Caco-2 (cell line): ENCODE data around the gene FOLR2. TPM values are rescaled to one million over a fixed set of nuclear protein-coding genes. Genes with fewer than 3 reads are reported as not detected.

Source experiments
- BruUV-seq: library from RNA; stranded (reverse); fragments of 400-500 nt; replicated peaks from 2 replicates; lab custom pipeline; 2021; lab: Mats Ljungman, UMichigan
- CTCF ChIA-PET: fragments of 300-600 bp; sonication (Branson Sonifier 250); formaldehyde crosslinking; loops from one replicate; lab custom pipeline; 2022; ENCODE audit warnings: antibody characterized with exemption; lab: Charles Lee
- POLR2A ChIA-PET: fragments of 300-600 bp; sonication (Branson Sonifier 250); formaldehyde crosslinking; loops from one replicate; lab custom pipeline; 2022; ENCODE audit warnings: antibody characterized with exemption; lab: Charles Lee
- DNase-seq, 2 experiments: peaks; one replicate each; pipeline versions ENCODE4 v3.0.0 to v3.0.0-alpha.2; 2020 to 2022
- H3K27me3 ChIP-seq: replicated peaks from 2 replicates; pipeline ENCODE4 v1.6.0; 2011; ENCODE audit warnings: low read length; ENCODE audit not compliant: control insufficient read depth, insufficient read depth
- H3K36me3 ChIP-seq: 2 replicates; pipeline ENCODE4 v1.5.1; 2011; ENCODE audit warnings: low read length; ENCODE audit not compliant: control insufficient read depth, insufficient read depth
- H3K4me1 ChIP-seq: fragments of 250-450 bp; sonication (Bioruptor Pico); 2 replicates; pipeline ENCODE4 v1.5.1; 2020; ENCODE audit warnings: mild to moderate bottlenecking
- H3K4me3 ChIP-seq: 2 replicates; pipeline ENCODE4 v1.5.1; 2011; ENCODE audit warnings: low read depth, mild to moderate bottlenecking, control low read depth, low read length
- H3K9me3 ChIP-seq: fragments of 250-450 bp; sonication (Bioruptor Pico); 2 replicates; pipeline ENCODE4 v1.5.1; 2020; ENCODE audit warnings: mild to moderate bottlenecking, moderate library complexity
- H3K27ac Mint-ChIP-seq: one replicate; pipeline ENCODE4 v1.8.0; 2022; ENCODE audit warnings: mixed read lengths; ENCODE audit not compliant: unreplicated experiment
- H3K27me3 Mint-ChIP-seq: one replicate; pipeline ENCODE4 v1.8.0; 2022; ENCODE audit warnings: mixed read lengths; ENCODE audit not compliant: insufficient read depth, unreplicated experiment
- H3K36me3 Mint-ChIP-seq: one replicate; pipeline ENCODE4 v1.8.0; 2022; ENCODE audit warnings: mild to moderate bottlenecking, mixed read lengths; ENCODE audit not compliant: insufficient read depth, unreplicated experiment
- H3K4me1 Mint-ChIP-seq: one replicate; pipeline ENCODE4 v1.8.0; 2022; ENCODE audit warnings: low read depth, mixed read lengths; ENCODE audit not compliant: unreplicated experiment
- H3K4me3 Mint-ChIP-seq: one replicate; pipeline ENCODE4 v1.8.0; 2022; ENCODE audit warnings: mild to moderate bottlenecking, moderate library complexity, mixed read lengths; ENCODE audit not compliant: unreplicated experiment
- H3K9me3 Mint-ChIP-seq: one replicate; pipeline ENCODE4 v1.8.0; 2022; ENCODE audit warnings: mixed read lengths; ENCODE audit not compliant: unreplicated experiment
- CTCF ChIP-seq, 2 experiments: fragments of 200-600 bp in 1 of 2; IDR thresholded peaks; 1 replicate in 1 of 2; 2 replicates in 1 of 2; pipeline versions ENCODE4 v1.5.1 to v1.8.0; 2011 to 2022; ENCODE audit warnings: antibody characterized with exemption in 1 of 2, control low read depth in 1 of 2, inconsistent platforms in 1 of 2, low read depth in 1 of 2, low read length in 1 of 2, mild to moderate bottlenecking in 1 of 2, moderate library complexity in 1 of 2; ENCODE audit not compliant: insufficient read depth in 1 of 2, severe bottlenecking in 1 of 2, unreplicated experiment in 1 of 2
- intact Hi-C: fragments of 100-400 bp; cut with micrococcal nuclease; formaldehyde crosslinking; loops from one replicate; pipeline ENCODE4 v1.10.0; 2022; ENCODE audit not compliant: unreplicated experiment
- total RNA-seq: library from RNA; stranded (reverse); gene quantifications from 2 replicates; pipeline ENCODE4 v1.2.3, GENCODE V29; 2022

FOLR2 gene
- total RNA-seq, 1 experiment from 2014 or later, result not detected

DNA sequence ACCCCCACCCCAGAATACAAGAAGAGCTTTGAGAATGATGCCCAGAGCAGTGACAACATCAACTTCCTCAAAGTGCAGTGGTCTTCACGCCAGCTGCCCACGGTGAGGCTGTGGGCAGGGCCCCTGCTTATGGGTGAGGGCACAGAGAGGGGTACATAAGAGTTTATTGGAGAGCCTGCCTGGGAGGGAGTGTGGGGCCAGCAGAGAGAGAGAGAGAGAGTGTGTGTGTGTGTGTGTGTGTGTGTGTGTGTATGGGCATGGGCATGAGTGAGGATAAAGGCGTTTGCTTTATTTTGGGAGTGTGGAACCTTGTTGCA, 17.9 kb downstream of the FOLR2 start:
- no peaks in the 10 kb centered on the region for H3K9me3 ChIP-seq
- H3K4me3 Mint-ChIP-seq, result no peak overlapping the region
- ChIA-PET POLR2A (interaction anchor here (0.6 to 0.7 kb wide), 3 partner anchors 10 to 1172 kb away, joined by 3 to 7 read pairs (median 7); partner anchors contain the start of gene INPPL1), CTCF (interaction anchor here (0.6 to 1.4 kb wide), 2 partner anchors 11 kb away, joined by 5 read pairs; no protein-coding TSS in a partner anchor)
- no TSS peak for BruUV-seq
- no peaks in the 10 kb centered on the region for H3K9me3 Mint-ChIP-seq
- DNase-seq, result peak in 1 of 2 experiments; percentile 30
- TF ChIP-seq CTCF (IDR thresholded peaks at IDR 0.05; ENCODE audit: insufficient read depth in 1 of 2, low read depth in 1 of 2, low read length in 1 of 2, severe bottlenecking in 1 of 2, unreplicated experiment in 1 of 2), result no peak
- H3K4me1 ChIP-seq, result peaks cover 13% of the 10 kb centered on the region
- H3K27ac Mint-ChIP-seq, result no peak overlapping the region
- intact Hi-C loops, result no loop called here
- H3K27me3 Mint-ChIP-seq, result no peaks in the 10 kb centered on the region
- H3K36me3 Mint-ChIP-seq, result peaks cover 91% of the 10 kb centered on the region
- H3K36me3 ChIP-seq, result peaks cover 23% of the 10 kb centered on the region
- H3K27me3 ChIP-seq, result no peaks in the 10 kb centered on the region
- no peak overlapping the region for H3K4me3 ChIP-seq
- peaks cover 8% of the 10 kb centered on the region for H3K4me1 Mint-ChIP-seq

DNA sequence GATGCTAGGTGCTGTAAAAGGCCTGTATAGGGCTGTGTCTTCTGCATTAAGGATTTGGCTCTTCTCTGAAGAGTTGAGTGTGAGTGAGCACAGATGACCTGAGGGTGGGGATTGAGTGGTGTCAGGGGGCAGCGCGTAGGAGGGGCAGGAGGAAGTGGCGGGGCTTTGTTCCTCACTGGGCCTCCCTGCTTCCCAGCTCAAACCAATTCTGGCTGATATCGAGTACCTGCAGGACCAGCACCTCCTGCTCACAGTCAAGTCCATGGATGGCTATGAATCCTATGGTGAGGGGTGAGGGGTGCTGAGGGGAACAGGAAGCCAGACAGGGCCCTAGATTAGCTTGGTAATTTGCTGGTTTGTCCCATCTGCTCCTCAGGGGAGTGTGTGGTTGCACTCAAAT, 18.3 kb downstream of the FOLR2 start:
- intact Hi-C loops, result loop anchor here (5.0 kb wide), 1 partner anchor 197 kb away; the partner anchor contains the start of gene CLPB
- no peak overlapping the region for H3K4me3 ChIP-seq
- H3K4me3 Mint-ChIP-seq, result no peak overlapping the region
- no peaks in the 10 kb centered on the region for H3K9me3 Mint-ChIP-seq
- no peaks in the 10 kb centered on the region for H3K27me3 ChIP-seq
- BruUV-seq, result no TSS peak
- ChIA-PET POLR2A (interaction anchor here (0.6 to 0.7 kb wide), 3 partner anchors 10 to 1172 kb away, joined by 3 to 7 read pairs (median 7); partner anchors contain the start of gene INPPL1), CTCF (interaction anchor here (0.6 to 1.4 kb wide), 2 partner anchors 11 to 12 kb away, joined by 5 read pairs; no protein-coding TSS in a partner anchor)
- H3K36me3 ChIP-seq, result peaks cover 21% of the 10 kb centered on the region
- no peaks in the 10 kb centered on the region for H3K27me3 Mint-ChIP-seq
- H3K4me1 Mint-ChIP-seq, result peaks cover 9% of the 10 kb centered on the region
- H3K36me3 Mint-ChIP-seq, result peaks cover 90% of the 10 kb centered on the region
- H3K27ac Mint-ChIP-seq, result no peak overlapping the region
- H3K4me1 ChIP-seq, result peaks cover 15% of the 10 kb centered on the region
- peak in 1 of 2 experiments; percentile 36 for DNase-seq
- no peak for TF ChIP-seq CTCF (IDR thresholded peaks at IDR 0.05; ENCODE audit: insufficient read depth in 1 of 2, low read depth in 1 of 2, low read length in 1 of 2, severe bottlenecking in 1 of 2, unreplicated experiment in 1 of 2)
- H3K9me3 ChIP-seq, result no peaks in the 10 kb centered on the region

GRCh38 chr11:72235351-72236057, 18.9 kb downstream of the FOLR2 start:
- intact Hi-C loops, result loop anchor here (5.0 kb wide), 1 partner anchor 197 kb away; the partner anchor contains the start of gene CLPB
- H3K36me3 ChIP-seq, result peaks cover 21% of the 10 kb centered on the region
- CTCF ChIA-PET, result interaction anchor here (0.6 to 3.0 kb wide), 6 partner anchors 12 to 210 kb away, joined by 3 to 15 read pairs (median 5); partner anchors contain the start of gene CLPB
- no peak overlapping the region for H3K4me3 ChIP-seq
- no peaks in the 10 kb centered on the region for H3K9me3 ChIP-seq
- BruUV-seq, result no TSS peak
- Mint-ChIP-seq H3K27ac (no peak overlapping the region), H3K9me3 (no peaks in the 10 kb centered on the region), H3K4me1 (peaks cover 13% of the 10 kb centered on the region), H3K4me3 (no peak overlapping the region), H3K27me3 (no peaks in the 10 kb centered on the region), H3K36me3 (peaks cover 89% of the 10 kb centered on the region)
- peaks cover 21% of the 10 kb centered on the region for H3K4me1 ChIP-seq
- TF ChIP-seq CTCF (IDR thresholded peaks at IDR 0.05; ENCODE audit: insufficient read depth in 1 of 2, low read depth in 1 of 2, low read length in 1 of 2, severe bottlenecking in 1 of 2, unreplicated experiment in 1 of 2), result no peak
- POLR2A ChIA-PET, result interaction anchor here (0.7 kb wide), 1 partner anchor 907 kb away, joined by 3 read pairs; no protein-coding TSS in a partner anchor
- no peaks in the 10 kb centered on the region for H3K27me3 ChIP-seq
- DNase-seq, result peak in 1 of 2 experiments; percentile 43
